A673 (cell line): ENCODE data around the gene DLGAP1. TPM values are rescaled to one million over a fixed set of nuclear protein-coding genes. Genes with fewer than 3 reads are reported as not detected.

ENCODE experiments used
- BruUV-seq: library from RNA; stranded (reverse); fragments of 400-500 nt; replicated peaks from 2 replicates; lab custom pipeline; 2021; lab: Mats Ljungman, UMichigan
- CTCF ChIA-PET: fragments of 300-600 bp; sonication (Branson Sonifier 250); formaldehyde crosslinking; loops from one replicate; lab custom pipeline; 2022; ENCODE audit warnings: antibody characterized with exemption; lab: Charles Lee
- POLR2A ChIA-PET: fragments of 300-600 bp; sonication (Branson Sonifier 250); formaldehyde crosslinking; loops from one replicate; lab custom pipeline; 2022; ENCODE audit warnings: antibody characterized with exemption; ENCODE audit not compliant: low non-redundant PET; lab: Charles Lee
- DNase-seq: peaks from one replicate; pipeline ENCODE4 v3.0.0-alpha.2; 2015; ENCODE audit warnings: low spot score
- H3K27ac ChIP-seq: fragments of 200-600 bp; sonication (generic); 2 replicates; pipeline ENCODE4 v1.5.1; 2016; ENCODE audit warnings: mixed run types, low read depth, mild to moderate bottlenecking, mixed read lengths, antibody characterized with exemption, low read length; ENCODE audit not compliant: poor library complexity, severe bottlenecking
- H3K27me3 ChIP-seq: fragments of 200-600 bp; sonication (generic); replicated peaks from 2 replicates; pipeline ENCODE4 v1.6.1; 2017; ENCODE audit warnings: mixed run types, low read depth, mild to moderate bottlenecking, mixed read lengths, antibody characterized with exemption, low read length; ENCODE audit not compliant: insufficient read depth, poor library complexity
- H3K36me3 ChIP-seq: fragments of 200-600 bp; sonication (generic); 2 replicates; pipeline ENCODE4 v1.6.1; 2016; ENCODE audit warnings: mixed run types, mild to moderate bottlenecking, mixed read lengths, antibody characterized with exemption, low read length; ENCODE audit not compliant: insufficient read depth, poor library complexity, severe bottlenecking
- H3K4me1 ChIP-seq: fragments of 200-600 bp; sonication (generic); 2 replicates; pipeline ENCODE4 v1.6.1; 2017; ENCODE audit warnings: mixed run types, mild to moderate bottlenecking, mixed read lengths, antibody characterized with exemption, low read length; ENCODE audit not compliant: insufficient read depth, poor library complexity, severe bottlenecking
- H3K4me3 ChIP-seq: fragments of 200-600 bp; sonication (generic); 2 replicates; pipeline ENCODE4 v1.5.1; 2016; ENCODE audit warnings: low read depth, mixed run types, mild to moderate bottlenecking, mixed read lengths, low read length; ENCODE audit not compliant: poor library complexity, severe bottlenecking
- H3K9me3 ChIP-seq: fragments of 200-600 bp; sonication (generic); 2 replicates; pipeline ENCODE4 v1.6.1; 2016; ENCODE audit warnings: mixed run types, low read depth, mild to moderate bottlenecking, mixed read lengths, antibody characterized with exemption, low read length; ENCODE audit not compliant: poor library complexity, severe bottlenecking
- EZH2 ChIP-seq: fragments of 200-600 bp; sonication (generic); IDR thresholded peaks from 2 replicates; pipeline ENCODE4 v1.6.1; 2017; ENCODE audit warnings: borderline replicate concordance, low read depth, mild to moderate bottlenecking, mixed read lengths, antibody characterized with exemption, low read length; ENCODE audit not compliant: poor library complexity, severe bottlenecking
- intact Hi-C: fragments of 100-400 bp; cut with micrococcal nuclease; formaldehyde crosslinking; loops from one replicate; pipeline ENCODE4 v1.10.0; 2022; ENCODE audit not compliant: unreplicated experiment
- total RNA-seq: library from RNA; stranded (reverse); gene quantifications from 2 replicates; pipeline ENCODE4 v1.2.3, GENCODE V29; 2021
- TF ChIP-seq, protein P1 (sequence below): fragments of 300-800, 200-600 bp; sonication (generic); conservative IDR thresholded peaks from 2 replicates; pipeline ENCODE4 v1.5.1; 2017; ENCODE audit warnings: low read depth, mild to moderate bottlenecking, antibody characterized with exemption, low read length, moderate library complexity, mixed read lengths

Gene DLGAP1
- total RNA-seq, 1 experiment from 2014 or later: 135 TPM

- CTCF ChIA-PET: no interaction called here
- Histone ChIP-seq H3K4me3 (no peak overlapping the region), H3K4me1 (peaks cover 11% of the 10 kb centered on the region), H3K27me3 (no peaks in the 10 kb centered on the region), H3K27ac (no peak overlapping the region), H3K36me3 (no peaks in the 10 kb centered on the region), H3K9me3 (no peaks in the 10 kb centered on the region)
- POLR2A ChIA-PET: no interaction called here
- no peak for DNase-seq
- BruUV-seq: no TSS peak
- intact Hi-C loops: no loop called here
- TF ChIP-seq, protein P1, sequence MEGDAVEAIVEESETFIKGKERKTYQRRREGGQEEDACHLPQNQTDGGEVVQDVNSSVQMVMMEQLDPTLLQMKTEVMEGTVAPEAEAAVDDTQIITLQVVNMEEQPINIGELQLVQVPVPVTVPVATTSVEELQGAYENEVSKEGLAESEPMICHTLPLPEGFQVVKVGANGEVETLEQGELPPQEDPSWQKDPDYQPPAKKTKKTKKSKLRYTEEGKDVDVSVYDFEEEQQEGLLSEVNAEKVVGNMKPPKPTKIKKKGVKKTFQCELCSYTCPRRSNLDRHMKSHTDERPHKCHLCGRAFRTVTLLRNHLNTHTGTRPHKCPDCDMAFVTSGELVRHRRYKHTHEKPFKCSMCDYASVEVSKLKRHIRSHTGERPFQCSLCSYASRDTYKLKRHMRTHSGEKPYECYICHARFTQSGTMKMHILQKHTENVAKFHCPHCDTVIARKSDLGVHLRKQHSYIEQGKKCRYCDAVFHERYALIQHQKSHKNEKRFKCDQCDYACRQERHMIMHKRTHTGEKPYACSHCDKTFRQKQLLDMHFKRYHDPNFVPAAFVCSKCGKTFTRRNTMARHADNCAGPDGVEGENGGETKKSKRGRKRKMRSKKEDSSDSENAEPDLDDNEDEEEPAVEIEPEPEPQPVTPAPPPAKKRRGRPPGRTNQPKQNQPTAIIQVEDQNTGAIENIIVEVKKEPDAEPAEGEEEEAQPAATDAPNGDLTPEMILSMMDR: no peak
- TF ChIP-seq EZH2: no peak
These were observed 524.1 kb downstream of the DLGAP1 start for GRCh38 chr18:3931013-3931315.

DNA sequence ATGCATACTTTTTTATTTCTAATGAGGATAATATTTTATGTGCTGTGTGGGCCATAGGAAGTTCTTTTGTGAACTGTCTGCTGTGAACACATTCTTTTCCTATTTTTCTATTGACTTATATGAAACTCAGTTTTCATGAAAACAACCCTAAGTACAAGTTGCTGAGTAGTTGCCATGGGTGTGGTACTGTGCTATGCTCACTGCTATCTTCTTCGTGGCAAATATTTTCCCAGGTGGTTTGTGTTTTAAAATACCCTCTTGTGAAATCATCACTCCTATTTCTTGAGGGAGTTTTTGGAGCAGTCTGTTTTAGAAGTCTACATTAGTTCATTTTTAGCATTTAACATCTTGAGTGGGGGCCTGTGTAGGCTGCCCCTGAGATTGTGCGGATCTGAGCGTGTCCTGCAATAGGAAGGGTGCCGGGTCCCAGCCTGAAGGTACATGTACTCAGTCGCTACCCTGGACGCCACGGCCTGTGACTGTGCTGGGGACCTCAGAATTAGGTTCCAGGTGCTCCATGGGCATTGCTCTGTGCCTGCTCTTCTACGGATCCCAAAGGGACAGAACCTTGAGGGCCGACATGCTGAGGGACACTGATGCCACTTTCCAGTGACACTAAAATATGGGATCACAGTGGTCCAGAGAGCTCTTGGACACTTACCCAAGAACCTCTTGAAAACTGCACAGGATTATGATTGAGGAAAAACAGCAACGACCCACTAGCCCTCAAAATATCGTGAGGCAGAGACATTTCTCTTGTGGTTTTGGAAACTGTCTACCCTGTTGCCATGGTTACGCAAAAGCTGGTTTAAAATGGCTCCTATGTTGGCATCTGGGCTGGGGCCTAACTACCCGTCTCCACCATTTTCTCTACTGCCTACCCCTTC is 524.7 kb downstream of the DLGAP1 start:
- Histone ChIP-seq H3K27me3 (no peaks in the 10 kb centered on the region), H3K4me3 (no peak overlapping the region), H3K9me3 (no peaks in the 10 kb centered on the region), H3K27ac (no peak overlapping the region), H3K4me1 (peaks cover 5% of the 10 kb centered on the region), H3K36me3 (no peaks in the 10 kb centered on the region)
- DNase-seq: no peak
- no TSS peak for BruUV-seq
- intact Hi-C loops: no loop called here
- no peak for TF ChIP-seq EZH2
- TF ChIP-seq, protein P1: no peak
- ChIA-PET CTCF (no interaction called here), POLR2A (no interaction called here)

DNA sequence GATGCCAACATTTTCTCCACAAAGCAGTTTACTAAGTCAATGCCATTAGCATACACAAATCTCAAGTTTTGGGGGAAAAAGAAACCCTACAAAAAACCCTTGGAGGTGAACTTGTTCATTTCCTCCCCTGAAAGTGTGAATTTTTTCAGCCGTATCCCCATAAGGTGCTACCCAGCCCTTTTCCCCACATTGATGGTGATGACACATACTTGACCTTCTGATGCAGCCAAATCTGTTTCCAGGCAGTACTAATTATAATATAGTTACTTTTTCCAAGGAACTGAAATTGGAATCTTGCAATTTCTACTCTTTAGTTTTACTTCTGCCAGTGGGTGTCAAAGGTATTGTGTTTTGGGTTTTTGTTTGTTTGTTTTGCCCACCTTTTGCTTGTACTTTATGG is 530.7 kb downstream of the DLGAP1 start:
- intact Hi-C loops: no loop called here
- H3K36me3 ChIP-seq: no peaks in the 10 kb centered on the region
- CTCF ChIA-PET: no interaction called here
- POLR2A ChIA-PET: interaction anchor here (0.5 kb wide), 1 partner anchor 106 kb away, joined by 9 read pairs; no protein-coding TSS in a partner anchor
- no peaks in the 10 kb centered on the region for H3K4me1 ChIP-seq
- no peak overlapping the region for H3K4me3 ChIP-seq
- no peak for DNase-seq
- no TSS peak for BruUV-seq
- no peaks in the 10 kb centered on the region for H3K27me3 ChIP-seq
- no peaks in the 10 kb centered on the region for H3K9me3 ChIP-seq
- H3K27ac ChIP-seq: no peak overlapping the region
- TF ChIP-seq EZH2: no peak
- TF ChIP-seq, protein P1: no peak
